Pancreas (tissue), 10 donors: ENCODE results near the gene WNT2B. TPM values are rescaled to one million over a fixed set of nuclear protein-coding genes. Genes with fewer than 3 reads are reported as not detected.

Experiments used
- ATAC-seq, 4 donors: fragments of 200-7000 bp; cut with Tn5 transposase; one replicate each; pipeline versions ENCODE4 v1.8.0 to v1.9.1; 2020; ENCODE audit warnings: mild to moderate bottlenecking in 4 of 4, moderate library complexity in 4 of 4
- DNase-seq, 6 donors: peaks; one replicate each; pipeline ENCODE4 v3.0.0-alpha.2; 2020
- FAIRE-seq: peaks from 2 replicates; lab custom pipeline; 2012; peaks lifted over from hg19 to GRCh38; lab: Jason Lieb, UNC
- H3K27ac ChIP-seq, 4 donors: fragments of 200-600 bp; sonication (generic); 1 replicate in 3 of 4; 2 replicates in 1 of 4; pipeline versions ENCODE4 v1.5.0 to v1.8.0; 2020
- H3K27me3 ChIP-seq, 4 donors: fragments of 200-600 bp; one replicate each; pipeline ENCODE4 v1.8.0; 2021
- H3K36me3 ChIP-seq, 3 donors: fragments of 200-600 bp; sonication (generic) in 1 of 3; one replicate each; pipeline versions ENCODE4 v1.5.0 to v1.8.0; 2020 to 2021
- H3K4me1 ChIP-seq, 3 donors: fragments of 200-600 bp; one replicate each; pipeline ENCODE4 v1.8.0; 2021
- H3K4me3 ChIP-seq, 4 donors: fragments of 200-600 bp; sonication (generic) in 2 of 4; one replicate each; pipeline versions ENCODE4 v1.5.0 to v1.8.0; 2020 to 2021
- H3K9me3 ChIP-seq, 4 donors: fragments of 200-600 bp; one replicate each; pipeline ENCODE4 v1.8.0; 2021
- WGBS, 2 donors: extraction: QIAGEN DNeasy Blood & Tissue Kit; methylation state at CpG; one replicate each; pipeline ENCODE4 v1.1.7; 2013; 5-methylcytosine and 5-hydroxymethylcytosine counted together
- intact Hi-C, 3 donors: fragments of 100-400 bp; cut with DNase I; formaldehyde crosslinking; loops; one replicate each; pipeline versions ENCODE4 v1.11.1 to v1.14.2; 2022
- polyA plus RNA-seq, 2 donors: library from polyadenylated mRNA; stranded (reverse); fragments of 200-250 nt; gene quantifications; one replicate each; pipeline ENCODE4 v1.2.3, GENCODE V29; 2013
- total RNA-seq, 6 donors: library from RNA; stranded (reverse); fragmentation: NEBNext Ultra II Directional in 4 of 6; extraction: Animal tissue kit (Norgen Biotek cat#: 25700) in 4 of 6; gene quantifications; one replicate each; pipeline versions ENCODE4 v1.2.1 to v1.2.4, GENCODE V29; 2021 to 2023
- TF ChIP-seq, protein P1 (sequence below), 4 donors: fragments of 200-600 bp; sonication (generic) in 3 of 4; IDR thresholded peaks; one replicate each; pipeline versions ENCODE4 v1.5.0 to v1.8.0; 2021; ENCODE audit warnings: antibody characterized with exemption in 4 of 4
- donor health status: healthy with polysubstance abuse.
- donor health status: DM: no; HTN: no; CAD: no; lungs with moderate emphysema.
- donor health status: DM: no; HTN: no; CAD: no.
- donor health status: control.
- donor health status: control.
- donor health status: Bipolar disorder and iron deficiency.
- donor health status: DM: yes; HTN: yes; CAD: no.
- donor health status: DM: no; HTN: no; CAD: no.
- donor health status: DM: no; HTN: no; CAD: no.
- donor health status: DM: yes; HTN: yes; CAD: no.

Gene WNT2B
- total and polyA plus RNA-seq, 8 donors: 0.79 to 2.7 (median 1.4) TPM

- Histone ChIP-seq H3K9me3 (no peaks in the 10 kb centered on the region), H3K27me3 (no peaks in the 10 kb centered on the region), H3K4me3 (no peak overlapping the region), H3K4me1 (no peaks in the 10 kb centered on the region), H3K27ac (no peak overlapping the region), H3K36me3 (no peaks in the 10 kb centered on the region)
- WGBS, 2 donors: 76 to 83% methylated on average over 2 of the region's 2 CpGs
- TF ChIP-seq, protein P1, sequence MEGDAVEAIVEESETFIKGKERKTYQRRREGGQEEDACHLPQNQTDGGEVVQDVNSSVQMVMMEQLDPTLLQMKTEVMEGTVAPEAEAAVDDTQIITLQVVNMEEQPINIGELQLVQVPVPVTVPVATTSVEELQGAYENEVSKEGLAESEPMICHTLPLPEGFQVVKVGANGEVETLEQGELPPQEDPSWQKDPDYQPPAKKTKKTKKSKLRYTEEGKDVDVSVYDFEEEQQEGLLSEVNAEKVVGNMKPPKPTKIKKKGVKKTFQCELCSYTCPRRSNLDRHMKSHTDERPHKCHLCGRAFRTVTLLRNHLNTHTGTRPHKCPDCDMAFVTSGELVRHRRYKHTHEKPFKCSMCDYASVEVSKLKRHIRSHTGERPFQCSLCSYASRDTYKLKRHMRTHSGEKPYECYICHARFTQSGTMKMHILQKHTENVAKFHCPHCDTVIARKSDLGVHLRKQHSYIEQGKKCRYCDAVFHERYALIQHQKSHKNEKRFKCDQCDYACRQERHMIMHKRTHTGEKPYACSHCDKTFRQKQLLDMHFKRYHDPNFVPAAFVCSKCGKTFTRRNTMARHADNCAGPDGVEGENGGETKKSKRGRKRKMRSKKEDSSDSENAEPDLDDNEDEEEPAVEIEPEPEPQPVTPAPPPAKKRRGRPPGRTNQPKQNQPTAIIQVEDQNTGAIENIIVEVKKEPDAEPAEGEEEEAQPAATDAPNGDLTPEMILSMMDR (IDR thresholded peaks at IDR 0.05): no peak
- ATAC-seq (no peak), DNase-seq (no peak), FAIRE-seq (no peak)
- intact Hi-C loops: no loop called here
These were observed 8.9 kb downstream of the WNT2B start for GRCh38 chr1:112517646-112518045.

- intact Hi-C loops: no loop called here
- 30 to 43% methylated on average over 2 of the region's 2 CpGs for WGBS, 2 donors
These were observed 9.4 kb downstream of the WNT2B start for GRCh38 chr1:112518186-112518585.

GRCh38 chr1:112520166-112520565 is 11.4 kb downstream of the WNT2B start:
- FAIRE-seq (no peak), ATAC-seq (no peak), DNase-seq (no peak)
- H3K36me3 ChIP-seq: peaks cover 0 to 5% (median 0%) of the 10 kb centered on the region in 3 donors
- H3K4me3 ChIP-seq: no peak overlapping the region
- no peak overlapping the region for H3K27ac ChIP-seq
- no peaks in the 10 kb centered on the region for H3K4me1 ChIP-seq
- intact Hi-C loops: no loop called here
- no peaks in the 10 kb centered on the region for H3K9me3 ChIP-seq
- WGBS, 2 donors: 85 to 91% methylated on average over 9 of the region's 9 CpGs
- H3K27me3 ChIP-seq: no peaks in the 10 kb centered on the region
- TF ChIP-seq, protein P1 (IDR thresholded peaks at IDR 0.05): no peak

More at GRCh38 chr1:112518186-112518585, 9.4 kb downstream of the WNT2B start:
- Histone ChIP-seq H3K27me3 (no peaks in the 10 kb centered on the region), H3K9me3 (no peaks in the 10 kb centered on the region), H3K4me3 (no peak overlapping the region), H3K4me1 (no peaks in the 10 kb centered on the region), H3K36me3 (no peaks in the 10 kb centered on the region), H3K27ac (no peak overlapping the region)
- ATAC-seq (no peak), DNase-seq (no peak), FAIRE-seq (no peak)
- TF ChIP-seq, protein P1 (IDR thresholded peaks at IDR 0.05): no peak

DNA sequence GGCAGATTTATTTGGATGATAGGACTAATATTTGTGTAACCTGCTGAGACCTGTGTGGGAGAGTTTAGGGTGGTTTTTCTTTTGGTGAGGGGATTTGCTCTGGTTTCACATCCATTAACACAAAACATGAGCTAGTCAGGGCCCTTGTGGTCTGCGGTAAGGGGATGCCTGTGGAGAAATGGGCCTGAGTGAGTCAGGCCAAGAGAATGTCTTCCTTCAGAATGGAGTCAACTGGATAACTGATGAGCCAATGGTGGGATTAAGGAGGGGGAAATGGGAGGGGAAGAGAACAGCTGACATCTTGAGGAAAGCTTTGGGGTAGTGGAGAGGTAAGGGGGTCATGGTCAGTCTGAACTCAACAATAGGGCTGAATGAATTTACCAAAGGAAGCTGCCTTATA is 13.9 kb downstream of the WNT2B start:
- WGBS, 2 donors: 92 to 100% methylated on average over 1 of the region's 1 CpG
- Histone ChIP-seq H3K9me3 (no peaks in the 10 kb centered on the region), H3K4me3 (no peak overlapping the region), H3K36me3 (peaks cover 0 to 6% (median 0%) of the 10 kb centered on the region in 3 donors), H3K27ac (no peak overlapping the region), H3K27me3 (no peaks in the 10 kb centered on the region), H3K4me1 (no peaks in the 10 kb centered on the region)
- DNase-seq: no peak
- intact Hi-C loops: no loop called here
- ATAC-seq: no peak
- TF ChIP-seq, protein P1 (IDR thresholded peaks at IDR 0.05): no peak
- FAIRE-seq: no peak

DNA sequence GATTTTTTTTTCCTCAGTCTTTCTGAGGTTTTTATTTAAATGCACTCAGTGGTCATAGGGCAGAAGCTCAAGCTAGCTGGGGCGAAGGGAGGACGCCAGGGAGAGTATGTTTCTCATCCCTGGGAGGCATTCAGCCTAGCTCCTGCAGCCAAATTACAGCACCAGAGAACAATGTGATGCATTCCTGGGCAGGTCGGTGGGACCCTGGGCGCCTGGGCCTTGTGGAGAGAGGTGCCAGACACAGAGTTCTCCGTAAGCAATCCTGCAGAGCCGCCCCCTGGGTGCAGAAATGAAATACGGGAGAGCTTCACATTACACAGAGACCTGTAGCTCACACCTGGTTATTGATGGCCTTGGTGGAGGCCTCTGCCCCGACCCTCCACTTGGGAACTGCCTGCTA is 15.5 kb downstream of the WNT2B start:
- H3K36me3 ChIP-seq: peaks cover 0 to 6% (median 0%) of the 10 kb centered on the region in 3 donors
- ATAC-seq (peak in 2 of 4 donors; percentile 40 to 66), FAIRE-seq (no peak), DNase-seq (peak in 1 of 6 donors; percentile 36)
- no peak overlapping the region for H3K4me3 ChIP-seq
- no peaks in the 10 kb centered on the region for H3K9me3 ChIP-seq
- no peak overlapping the region for H3K27ac ChIP-seq
- H3K4me1 ChIP-seq: no peaks in the 10 kb centered on the region
- no peaks in the 10 kb centered on the region for H3K27me3 ChIP-seq
- TF ChIP-seq, protein P1 (IDR thresholded peaks at IDR 0.05): no peak
- WGBS, 2 donors: 65 to 69% methylated on average over 8 of the region's 8 CpGs
- intact Hi-C loops: no loop called here
